ENCODE measurements around the gene ABCC10. TPM values are rescaled to one million over a fixed set of nuclear protein-coding genes. Genes with fewer than 3 reads are reported as not detected.

ABCC10 gene
- polyA plus RNA-seq, 2 of the 4 experiments (the other 2 are of a cell fraction): 6.8 to 9.3 TPM

- no peak overlapping the region for H3K4me2 ChIP-seq
- ATAC-seq: no peak
- POLR2A ChIA-PET: interaction anchor here (2.1 kb wide), 1 partner anchor 23 kb away, joined by 4 read pairs; the partner anchor contains the start of genes POLR1C and YIPF3
- 91% methylated on average over 7 of the region's 7 CpGs for WGBS (ENCODE audit: missing lambda C conversion rate)
- H3K4me3 ChIP-seq: no peak overlapping the region
- no peak for DNase-seq (ENCODE audit: low read depth in 1 of 2, low spot score in 1 of 2)
- H3K27ac ChIP-seq: no peak overlapping the region
- TF ChIP-seq, protein P1, sequence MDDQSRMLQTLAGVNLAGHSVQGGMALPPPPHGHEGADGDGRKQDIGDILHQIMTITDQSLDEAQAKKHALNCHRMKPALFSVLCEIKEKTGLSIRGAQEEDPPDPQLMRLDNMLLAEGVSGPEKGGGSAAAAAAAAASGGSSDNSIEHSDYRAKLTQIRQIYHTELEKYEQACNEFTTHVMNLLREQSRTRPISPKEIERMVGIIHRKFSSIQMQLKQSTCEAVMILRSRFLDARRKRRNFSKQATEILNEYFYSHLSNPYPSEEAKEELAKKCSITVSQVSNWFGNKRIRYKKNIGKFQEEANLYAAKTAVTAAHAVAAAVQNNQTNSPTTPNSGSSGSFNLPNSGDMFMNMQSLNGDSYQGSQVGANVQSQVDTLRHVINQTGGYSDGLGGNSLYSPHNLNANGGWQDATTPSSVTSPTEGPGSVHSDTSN (IDR thresholded peaks at IDR 0.05): no peak
- TF ChIP-seq ZC3H11A (IDR thresholded peaks at IDR 0.05) (no peak), ZSCAN20 (CRISPR knock-in tag; IDR thresholded peaks at IDR 0.05) (no peak), RARB (CRISPR knock-in tag; IDR thresholded peaks at IDR 0.05) (no peak), EP300 (IDR thresholded peaks at IDR 0.05) (no peak), SMC3 (IDR thresholded peaks at IDR 0.05) (no peak), FOSL2 (IDR thresholded peaks at IDR 0.05) (no peak), FOSL2 (CRISPR knock-in tag; IDR thresholded peaks at IDR 0.05) (no peak), REST (IDR thresholded peaks at IDR 0.05) (no peak), GATA3 (IDR thresholded peaks at IDR 0.05; ENCODE audit: borderline replicate concordance) (no peak)
- TF ChIP-seq, protein P2, sequence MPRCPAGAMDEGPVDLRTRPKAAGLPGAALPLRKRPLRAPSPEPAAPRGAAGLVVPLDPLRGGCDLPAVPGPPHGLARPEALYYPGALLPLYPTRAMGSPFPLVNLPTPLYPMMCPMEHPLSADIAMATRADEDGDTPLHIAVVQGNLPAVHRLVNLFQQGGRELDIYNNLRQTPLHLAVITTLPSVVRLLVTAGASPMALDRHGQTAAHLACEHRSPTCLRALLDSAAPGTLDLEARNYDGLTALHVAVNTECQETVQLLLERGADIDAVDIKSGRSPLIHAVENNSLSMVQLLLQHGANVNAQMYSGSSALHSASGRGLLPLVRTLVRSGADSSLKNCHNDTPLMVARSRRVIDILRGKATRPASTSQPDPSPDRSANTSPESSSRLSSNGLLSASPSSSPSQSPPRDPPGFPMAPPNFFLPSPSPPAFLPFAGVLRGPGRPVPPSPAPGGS (IDR thresholded peaks at IDR 0.05): no peak
- no peaks in the 10 kb centered on the region for H3K9me3 ChIP-seq
- H3K4me1 ChIP-seq: peaks cover 16% of the 10 kb centered on the region
- CTCF ChIA-PET: interaction anchor here (1.1 to 7.1 kb wide), 3 partner anchors 14 to 229 kb away, joined by 3 to 79 read pairs (median 62); partner anchors contain the start of genes DLK2 and LRRC73
- no peak for FAIRE-seq
Measured at GRCh38 chr6:43493833-43494232, 66.5 kb downstream of the ABCC10 start.

DNA sequence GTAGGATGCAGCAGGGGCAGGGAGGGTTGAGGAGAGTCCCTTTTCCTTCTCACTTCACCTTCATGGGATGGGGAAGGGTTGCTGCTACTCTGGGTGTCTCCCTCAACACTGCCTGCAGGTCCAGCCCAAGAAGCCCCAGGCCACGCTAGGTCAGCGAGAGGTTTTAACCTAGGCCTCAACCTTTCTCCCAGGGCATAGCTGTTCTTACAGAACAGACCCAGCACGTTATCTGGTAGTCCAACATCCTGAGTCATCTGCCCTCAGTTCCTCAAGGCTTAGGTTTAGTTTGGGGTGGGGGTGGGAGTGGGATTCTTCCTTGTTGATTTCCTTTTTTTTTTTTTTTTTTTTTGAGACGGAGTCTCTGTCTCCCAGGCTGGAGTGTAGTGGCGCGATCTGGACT lies 67.0 kb downstream of the ABCC10 start:
- H3K4me3 ChIP-seq: no peak overlapping the region
- WGBS (ENCODE audit: missing lambda C conversion rate): 86% methylated on average over 6 of the region's 6 CpGs
- DNase-seq (ENCODE audit: low read depth in 1 of 2, low spot score in 1 of 2) (no peak), FAIRE-seq (no peak), ATAC-seq (no peak)
- peaks cover 16% of the 10 kb centered on the region for H3K4me1 ChIP-seq
- no peak overlapping the region for H3K27ac ChIP-seq
- H3K9me3 ChIP-seq: no peaks in the 10 kb centered on the region
- ChIA-PET CTCF (interaction anchor here (1.1 to 7.1 kb wide), 6 partner anchors 13 to 229 kb away, joined by 3 to 79 read pairs (median 5); partner anchors contain the start of genes DLK2 and LRRC73), POLR2A (interaction anchor here (0.7 to 2.1 kb wide), 2 partner anchors 10 to 22 kb away, joined by 4 read pairs; partner anchors contain the start of genes POLR1C and YIPF3)
- TF ChIP-seq REST (IDR thresholded peaks at IDR 0.05) (no peak), MAFK (IDR thresholded peaks at IDR 0.05; ENCODE audit: partially characterized antibody) (no peak), RFX5 (IDR thresholded peaks at IDR 0.05) (no peak), HDAC2 (IDR thresholded peaks at IDR 0.05) (no peak), TFCP2L1 (CRISPR knock-in tag; IDR thresholded peaks at IDR 0.05) (no peak), GATA3 (IDR thresholded peaks at IDR 0.05; ENCODE audit: borderline replicate concordance) (no peak)
- H3K4me2 ChIP-seq: no peak overlapping the region
